KOPT-K1 (cell line): ENCODE results near the gene FAM151A.

ENCODE experiments used
- H3K27ac ChIP-seq: fragments of 200-600 bp; sonication (generic); 2 replicates; pipeline ENCODE4 v1.5.1; 2016; ENCODE audit warnings: antibody characterized with exemption, mild to moderate bottlenecking, low read depth, low read length; ENCODE audit not compliant: poor library complexity, severe bottlenecking
- H3K36me3 ChIP-seq: fragments of 200-600 bp; sonication (generic); 2 replicates; pipeline ENCODE4 v1.5.1; 2017; ENCODE audit warnings: antibody characterized with exemption, mild to moderate bottlenecking, low read length, moderate library complexity; ENCODE audit not compliant: insufficient read depth
- H3K9me3 ChIP-seq: fragments of 200-600 bp; sonication (generic); 2 replicates; pipeline ENCODE4 v1.5.1; 2017; ENCODE audit warnings: antibody characterized with exemption, low read length, mild to moderate bottlenecking; ENCODE audit not compliant: insufficient read depth, poor library complexity, severe bottlenecking

FAM151A gene

GRCh38 chr1:54564312-54565112 lies 58.8 kb downstream of the FAM151A start:
- Histone ChIP-seq H3K27ac (no peak overlapping the region), H3K9me3 (no peaks in the 10 kb centered on the region), H3K36me3 (no peaks in the 10 kb centered on the region)

- Histone ChIP-seq H3K36me3 (no peaks in the 10 kb centered on the region), H3K9me3 (no peaks in the 10 kb centered on the region), H3K27ac (no peak overlapping the region)
Measured at GRCh38 chr1:54559771-54560231, 63.5 kb downstream of the FAM151A start.
